OCI-LY7 (cell line): ENCODE results near the gene COL15A1. TPM values are rescaled to one million over a fixed set of nuclear protein-coding genes. Genes with fewer than 3 reads are reported as not detected.

Experiments used
- BruUV-seq: library from RNA; stranded (reverse); fragments of 400-500 nt; replicated peaks from 2 replicates; lab custom pipeline; 2021; lab: Mats Ljungman, UMichigan
- CTCF ChIA-PET: fragments of 300-600 bp; sonication (Branson Sonifier 250); formaldehyde crosslinking; loops from one replicate; lab custom pipeline; 2022; ENCODE audit warnings: antibody characterized with exemption; ENCODE audit not compliant: unreplicated experiment; lab: Charles Lee
- POLR2A ChIA-PET: fragments of 300-600 bp; sonication (Branson Sonifier 250); formaldehyde crosslinking; loops from one replicate; lab custom pipeline; 2022; ENCODE audit warnings: antibody characterized with exemption; lab: Charles Lee
- DNase-seq: peaks from one replicate; pipeline ENCODE4 v3.0.0-alpha.2; 2015; ENCODE audit warnings: low spot score
- H2AFZ ChIP-seq: fragments of 200-600 bp; sonication (generic), shearing (Covaris generic); 2 replicates; pipeline ENCODE4 v1.6.1; 2014; ENCODE audit warnings: mild to moderate bottlenecking, antibody characterized with exemption, low read length, moderate library complexity
- H3K27ac ChIP-seq: fragments of 200-600 bp; sonication (generic); 2 replicates; pipeline ENCODE4 v1.5.1; 2014; ENCODE audit warnings: mixed run types, low read depth, mild to moderate bottlenecking, moderate library complexity, low read length, inconsistent platforms; ENCODE audit not compliant: poor library complexity, severe bottlenecking
- H3K36me3 ChIP-seq: fragments of 200-600 bp; sonication (generic); 2 replicates; pipeline ENCODE4 v1.6.1; 2014; ENCODE audit warnings: mild to moderate bottlenecking, antibody characterized with exemption, low read length, moderate library complexity, mixed read lengths; ENCODE audit not compliant: insufficient read depth
- H3K4me1 ChIP-seq: fragments of 200-600 bp; sonication (generic); 2 replicates; pipeline ENCODE4 v1.5.1; 2014; ENCODE audit warnings: mild to moderate bottlenecking, low read length; ENCODE audit not compliant: insufficient read depth, poor library complexity, severe bottlenecking
- H3K4me2 ChIP-seq: fragments of 200-600 bp; sonication (generic); 2 replicates; pipeline ENCODE4 v1.6.1; 2014; ENCODE audit warnings: mild to moderate bottlenecking, low read length
- H3K4me3 ChIP-seq: fragments of 200-600 bp; sonication (generic); 2 replicates; pipeline ENCODE4 v1.5.1; 2014; ENCODE audit warnings: mild to moderate bottlenecking, low read depth, low read length; ENCODE audit not compliant: poor library complexity, severe bottlenecking
- H3K79me2 ChIP-seq: fragments of 200-600 bp; sonication (generic); 2 replicates; pipeline ENCODE4 v1.6.1; 2016; ENCODE audit warnings: low read depth, mild to moderate bottlenecking, low read length, moderate library complexity, mixed read lengths; ENCODE audit not compliant: insufficient read depth
- H3K9me2 ChIP-seq: fragments of 200-600 bp; sonication (generic); 2 replicates; pipeline ENCODE4 v1.6.1; 2016; ENCODE audit warnings: mild to moderate bottlenecking, low read length, mixed read lengths; ENCODE audit not compliant: insufficient read depth
- H3K9me3 ChIP-seq: fragments of 200-600 bp; sonication (generic); 2 replicates; pipeline ENCODE4 v1.6.1; 2014; ENCODE audit warnings: mild to moderate bottlenecking, mixed run types, low read length, mixed read lengths
- H4K20me1 ChIP-seq: fragments of 200-600 bp; sonication (generic); 2 replicates; pipeline ENCODE4 v1.6.1; 2014; ENCODE audit warnings: mild to moderate bottlenecking, antibody characterized with exemption, low read length, moderate library complexity, mixed read lengths; ENCODE audit not compliant: insufficient read depth
- CTCF ChIP-seq: fragments of 200-600 bp; sonication (generic); conservative IDR thresholded peaks from 2 replicates; pipeline ENCODE4 v1.5.1; 2014; ENCODE audit warnings: mild to moderate bottlenecking, antibody characterized with exemption, low read length, moderate library complexity, mixed read lengths
- EZH2phosphoT487 ChIP-seq: fragments of 200-600 bp; sonication (generic); IDR thresholded peaks from 2 replicates; pipeline ENCODE4 v1.6.1; 2018; ENCODE audit warnings: low read depth, borderline replicate concordance, mild to moderate bottlenecking, mixed run types, antibody characterized with exemption, low read length, moderate library complexity, mixed read lengths
- intact Hi-C: fragments of 100-400 bp; cut with micrococcal nuclease; formaldehyde crosslinking; loops from one replicate; pipeline ENCODE4 v1.10.0; 2022; ENCODE audit not compliant: unreplicated experiment
- total RNA-seq, 2 experiments: library from RNA; depleted of rRNA in 1 of 2; stranded (reverse); fragments of >200 nt in 1 of 2; shearing (Covaris generic) in 1 of 2; gene quantifications; 2 replicates each; pipeline ENCODE4 v1.2.3, GENCODE V29; 2014 to 2022

Gene COL15A1
- total RNA-seq, 2 experiments from 2014 or later, result not detected

GRCh38 chr9:98974994-98975712 lies 31.4 kb downstream of the COL15A1 start:
- no TSS peak for BruUV-seq
- Histone ChIP-seq H3K9me2 (no peaks in the 10 kb centered on the region), H2AFZ (no peak overlapping the region), H3K36me3 (no peaks in the 10 kb centered on the region), H3K79me2 (no peaks in the 10 kb centered on the region), H4K20me1 (no peaks in the 10 kb centered on the region), H3K9me3 (no peaks in the 10 kb centered on the region), H3K4me3 (no peak overlapping the region), H3K4me1 (no peaks in the 10 kb centered on the region), H3K27ac (no peak overlapping the region), H3K4me2 (peak overlapping the region; percentile 29; the same call in 1 of the 2 replicates)
- DNase-seq, result peak; percentile 47
- ChIA-PET CTCF (no interaction called here), POLR2A (no interaction called here)
- intact Hi-C loops, result loop anchor here (2.0 to 5.0 kb wide), 2 partner anchors 128 to 166 kb away; no protein-coding TSS in a partner anchor
- peak; percentile 88 for TF ChIP-seq CTCF
- TF ChIP-seq EZH2phosphoT487, result no peak

- no peak overlapping the region for H3K4me2 ChIP-seq
- H2AFZ ChIP-seq, result no peak overlapping the region
- DNase-seq, result no peak
- no peaks in the 10 kb centered on the region for H3K9me2 ChIP-seq
- no peaks in the 10 kb centered on the region for H3K9me3 ChIP-seq
- H3K4me3 ChIP-seq, result no peak overlapping the region
- H3K4me1 ChIP-seq, result no peaks in the 10 kb centered on the region
- no peaks in the 10 kb centered on the region for H3K79me2 ChIP-seq
- no peak for TF ChIP-seq EZH2phosphoT487
- TF ChIP-seq CTCF, result no peak
- no TSS peak for BruUV-seq
- H4K20me1 ChIP-seq, result no peaks in the 10 kb centered on the region
- no peak overlapping the region for H3K27ac ChIP-seq
- ChIA-PET CTCF (no interaction called here), POLR2A (interaction anchor here (1.0 kb wide), 1 partner anchor 9 kb away, joined by 3 read pairs; no protein-coding TSS in a partner anchor)
- H3K36me3 ChIP-seq, result no peaks in the 10 kb centered on the region
- intact Hi-C loops, result loop anchor here (2.0 to 5.0 kb wide), 2 partner anchors 129 to 165 kb away; no protein-coding TSS in a partner anchor
Observed at GRCh38 chr9:98975838-98976237, 32.1 kb downstream of the COL15A1 start.

- H2AFZ ChIP-seq, result no peak overlapping the region
- no peaks in the 10 kb centered on the region for H3K9me2 ChIP-seq
- H3K9me3 ChIP-seq, result no peaks in the 10 kb centered on the region
- BruUV-seq, result no TSS peak
- H3K36me3 ChIP-seq, result no peaks in the 10 kb centered on the region
- H3K4me1 ChIP-seq, result no peaks in the 10 kb centered on the region
- CTCF ChIA-PET, result no interaction called here
- intact Hi-C loops, result loop anchor here (5.0 kb wide), 1 partner anchor 130 kb away; no protein-coding TSS in a partner anchor
- H3K4me3 ChIP-seq, result no peak overlapping the region
- POLR2A ChIA-PET, result no interaction called here
- H4K20me1 ChIP-seq, result no peaks in the 10 kb centered on the region
- no peak overlapping the region for H3K4me2 ChIP-seq
- no peak for DNase-seq
- H3K79me2 ChIP-seq, result no peaks in the 10 kb centered on the region
- H3K27ac ChIP-seq, result no peak overlapping the region
- TF ChIP-seq EZH2phosphoT487 (no peak), CTCF (no peak)
Observed at GRCh38 chr9:98977246-98977714, 33.6 kb downstream of the COL15A1 start.
